Esophagus squamous epithelium (tissue), 5 donors: ENCODE measurements around the gene NUP210L. TPM values are rescaled to one million over a fixed set of nuclear protein-coding genes. Genes with fewer than 3 reads are reported as not detected.
"Not testable (repeated sequence)": the region's sequence is repeated elsewhere in the genome, so short reads cannot be mapped to it uniquely, and the experiment has no call there.

Experiments
- DNase-seq: peaks from one replicate; lab custom pipeline; 2025; lab: John Stamatoyannopoulos, UW
- H3K27ac ChIP-seq, 4 donors: fragments of 200-600 bp; sonication (generic); one replicate each; pipeline ENCODE4 v1.5.1; 2016 to 2019; ENCODE audit warnings: mild to moderate bottlenecking in 1 of 4
- H3K27me3 ChIP-seq, 4 donors: fragments of 200-600 bp; sonication (generic); 1 replicate in 3 of 4; 2 replicates in 1 of 4; pipeline versions ENCODE4 v1.5.1 to v1.6.0; 2017 to 2021; ENCODE audit warnings: antibody characterized with exemption in 1 of 4
- H3K36me3 ChIP-seq, 3 donors: fragments of 200-600 bp; sonication (generic); one replicate each; pipeline ENCODE4 v1.5.1; 2016 to 2019
- H3K4me1 ChIP-seq, 3 donors: fragments of 200-600 bp; sonication (generic); one replicate each; pipeline ENCODE4 v1.5.1; 2017 to 2019
- H3K4me3 ChIP-seq, 4 donors: fragments of 200-600 bp; sonication (generic); 1 replicate in 3 of 4; 2 replicates in 1 of 4; pipeline ENCODE4 v1.5.1; 2016 to 2019; ENCODE audit warnings: mild to moderate bottlenecking in 2 of 4, moderate library complexity in 1 of 4
- H3K9me3 ChIP-seq, 3 donors: fragments of 200-600 bp; sonication (generic); one replicate each; pipeline ENCODE4 v1.5.1; 2016 to 2019
- POLR2A ChIP-seq, 4 donors: fragments of 450-650 bp; IDR thresholded peaks; one replicate each; pipeline ENCODE4 v1.6.1; 2017; ENCODE audit warnings: antibody characterized with exemption in 4 of 4, mild to moderate bottlenecking in 4 of 4, moderate library complexity in 3 of 4
- WGBS, 2 donors: methylation state at CpG; one replicate each; pipeline ENCODE4 v1.1.5; 2018; 5-methylcytosine and 5-hydroxymethylcytosine counted together
- intact Hi-C: fragments of 100-400 bp; cut with DNase I; formaldehyde crosslinking; loops from one replicate; pipeline ENCODE4 v1.15.0; 2022
- total RNA-seq, 4 donors: library from RNA; depleted of rRNA; stranded (reverse); fragments of >200 nt; gene quantifications; one replicate each; pipeline ENCODE4 v1.1.0, GENCODE V29; 2016
- TF ChIP-seq, protein P1 (sequence below), 6 experiments: fragments of 450-650 bp in 4 of 6; fragments of 200-600 bp in 2 of 6; sonication (generic) in 2 of 6; IDR thresholded peaks; one replicate each; pipeline ENCODE4 v1.5.1; 2016 to 2019; ENCODE audit warnings: antibody characterized with exemption in 6 of 6, mild to moderate bottlenecking in 4 of 6, moderate library complexity in 4 of 6
- donor health status: DM: yes; HTN: yes; CAD: no.

NUP210L gene
- total RNA-seq, 4 donors from 2014 or later, result 0.09 to 0.19 TPM; not detected in 2

- Histone ChIP-seq H3K27me3 (no peaks in the 10 kb centered on the region), H3K4me1 (no peaks in the 10 kb centered on the region), H3K9me3 (no peaks in the 10 kb centered on the region), H3K36me3 (no peaks in the 10 kb centered on the region), H3K27ac (no peak overlapping the region), H3K4me3 (no peak overlapping the region)
- no peak for DNase-seq
- no peak for TF ChIP-seq POLR2A (IDR thresholded peaks at IDR 0.05)
- TF ChIP-seq, protein P1, sequence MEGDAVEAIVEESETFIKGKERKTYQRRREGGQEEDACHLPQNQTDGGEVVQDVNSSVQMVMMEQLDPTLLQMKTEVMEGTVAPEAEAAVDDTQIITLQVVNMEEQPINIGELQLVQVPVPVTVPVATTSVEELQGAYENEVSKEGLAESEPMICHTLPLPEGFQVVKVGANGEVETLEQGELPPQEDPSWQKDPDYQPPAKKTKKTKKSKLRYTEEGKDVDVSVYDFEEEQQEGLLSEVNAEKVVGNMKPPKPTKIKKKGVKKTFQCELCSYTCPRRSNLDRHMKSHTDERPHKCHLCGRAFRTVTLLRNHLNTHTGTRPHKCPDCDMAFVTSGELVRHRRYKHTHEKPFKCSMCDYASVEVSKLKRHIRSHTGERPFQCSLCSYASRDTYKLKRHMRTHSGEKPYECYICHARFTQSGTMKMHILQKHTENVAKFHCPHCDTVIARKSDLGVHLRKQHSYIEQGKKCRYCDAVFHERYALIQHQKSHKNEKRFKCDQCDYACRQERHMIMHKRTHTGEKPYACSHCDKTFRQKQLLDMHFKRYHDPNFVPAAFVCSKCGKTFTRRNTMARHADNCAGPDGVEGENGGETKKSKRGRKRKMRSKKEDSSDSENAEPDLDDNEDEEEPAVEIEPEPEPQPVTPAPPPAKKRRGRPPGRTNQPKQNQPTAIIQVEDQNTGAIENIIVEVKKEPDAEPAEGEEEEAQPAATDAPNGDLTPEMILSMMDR (IDR thresholded peaks at IDR 0.05), result no peak
- WGBS, 2 donors, result 71 to 75% methylated on average over 4 of the region's 4 CpGs
- intact Hi-C loops, result no loop called here
These were observed 135.6 kb downstream of the NUP210L start for GRCh38 chr1:154019269-154019668.

DNA sequence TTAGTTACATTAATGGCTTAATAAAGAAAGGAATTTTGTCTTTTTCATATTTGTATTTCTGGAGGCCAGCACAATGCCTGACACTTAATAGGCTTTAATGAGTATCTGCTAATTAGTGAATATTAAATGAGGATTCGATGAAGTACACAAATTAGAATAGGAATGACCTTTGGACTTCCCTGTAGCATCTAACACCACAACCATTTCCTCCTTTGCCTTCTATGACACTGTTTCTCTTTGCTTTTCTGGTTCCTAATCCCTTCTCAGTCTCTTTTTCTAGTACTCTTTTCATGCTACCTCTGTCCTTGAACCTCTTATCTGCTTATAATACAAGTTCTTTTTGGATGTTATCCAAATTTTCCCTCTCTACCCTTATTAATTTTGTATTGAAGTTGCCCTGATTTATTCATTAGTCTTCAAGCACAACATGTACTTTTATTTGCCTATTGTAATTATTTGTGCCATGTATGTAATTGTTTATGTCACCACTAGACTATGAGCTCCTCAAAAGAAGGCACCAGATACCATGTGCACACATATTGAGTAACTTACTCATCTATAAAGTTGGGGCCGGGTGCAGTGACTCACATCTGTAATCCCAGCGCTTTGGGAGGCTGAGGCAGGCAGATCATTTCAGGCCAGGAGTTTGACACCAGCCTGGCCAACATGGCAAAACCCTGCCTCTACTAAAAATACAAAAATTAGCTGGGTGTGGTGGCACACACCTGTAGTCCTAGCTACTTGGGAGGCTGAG lies 140.5 kb downstream of the NUP210L start:
- Histone ChIP-seq H3K27ac (no peak overlapping the region), H3K9me3 (no peaks in the 10 kb centered on the region), H3K36me3 (no peaks in the 10 kb centered on the region), H3K27me3 (no peaks in the 10 kb centered on the region), H3K4me3 (no peak overlapping the region), H3K4me1 (no peaks in the 10 kb centered on the region)
- WGBS, 2 donors, result 42 to 69% methylated on average over 3 of the region's 3 CpGs
- no peak for DNase-seq
- no peak for TF ChIP-seq POLR2A (IDR thresholded peaks at IDR 0.05)
- TF ChIP-seq, protein P1 (IDR thresholded peaks at IDR 0.05), result peak in 1 of 6 experiments; percentile 21
- intact Hi-C loops, result no loop called here

DNA sequence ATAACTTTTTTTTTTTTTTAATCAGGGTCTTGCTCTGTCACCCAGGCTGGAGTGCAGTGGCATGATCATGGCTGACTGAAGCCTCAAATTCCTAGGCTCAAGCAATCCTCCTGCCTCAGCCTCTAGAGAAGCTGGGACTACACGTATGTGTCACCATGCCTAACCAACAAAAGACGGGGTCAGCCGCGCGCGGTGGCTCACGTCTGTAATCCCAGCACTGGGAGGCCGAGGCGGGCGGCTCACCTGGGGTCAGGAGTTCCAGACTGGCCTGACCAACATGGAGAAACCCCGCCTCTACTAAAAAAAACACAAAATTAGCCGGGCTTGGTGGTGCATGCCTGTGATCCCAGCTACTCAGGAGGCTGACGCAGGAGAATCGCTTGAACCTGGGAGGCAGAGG lies 142.3 kb downstream of the NUP210L start:
- DNase-seq, intact Hi-C loops, H3K4me3 ChIP-seq, H3K27me3 ChIP-seq, H3K4me1 ChIP-seq, H3K27ac ChIP-seq, H3K9me3 ChIP-seq, H3K36me3 ChIP-seq: not testable (repeated sequence)
- WGBS, 2 donors, result 100% methylated on average over 4 of the region's 14 CpGs; no CpG with 5 or more reads in 1 of the 2 donors

GRCh38 chr1:154012129-154012528 lies 142.7 kb downstream of the NUP210L start:
- no peak for DNase-seq
- H3K36me3 ChIP-seq, result no peaks in the 10 kb centered on the region
- no peak overlapping the region for H3K4me3 ChIP-seq
- intact Hi-C loops, result no loop called here
- no peaks in the 10 kb centered on the region for H3K9me3 ChIP-seq
- H3K4me1 ChIP-seq, result no peaks in the 10 kb centered on the region
- TF ChIP-seq, protein P1 (IDR thresholded peaks at IDR 0.05), result no peak
- no peak for TF ChIP-seq POLR2A (IDR thresholded peaks at IDR 0.05)
- H3K27ac ChIP-seq, result no peak overlapping the region
- no peaks in the 10 kb centered on the region for H3K27me3 ChIP-seq
- 53 to 59% methylated on average over 1 of the region's 1 CpG for WGBS, 2 donors

- 91 to 96% methylated on average over 3 of the region's 3 CpGs for WGBS, 2 donors
- intact Hi-C loops, result no loop called here
- TF ChIP-seq, protein P1 (IDR thresholded peaks at IDR 0.05), result no peak
- TF ChIP-seq POLR2A (IDR thresholded peaks at IDR 0.05), result no peak
These were observed 148.7 kb downstream of the NUP210L start for GRCh38 chr1:154006136-154006535.

More at GRCh38 chr1:154006136-154006535, 148.7 kb downstream of the NUP210L start:
- Histone ChIP-seq H3K4me1 (no peaks in the 10 kb centered on the region), H3K27ac (no peak overlapping the region), H3K36me3 (no peaks in the 10 kb centered on the region), H3K4me3 (no peak overlapping the region), H3K27me3 (no peaks in the 10 kb centered on the region), H3K9me3 (no peaks in the 10 kb centered on the region)
- no peak for DNase-seq
